ENCODE data around the gene HAUS7.

HAUS7 gene

GRCh38 chrX:153433161-153433680 lies 37.2 kb downstream of the HAUS7 start:
- DNase-seq (ENCODE audit: low read depth) = no peak
- no peak overlapping the region for H3K4me3 ChIP-seq (ENCODE audit: control insufficient read depth, low read depth, low read length)
- TF ChIP-seq, protein P1, sequence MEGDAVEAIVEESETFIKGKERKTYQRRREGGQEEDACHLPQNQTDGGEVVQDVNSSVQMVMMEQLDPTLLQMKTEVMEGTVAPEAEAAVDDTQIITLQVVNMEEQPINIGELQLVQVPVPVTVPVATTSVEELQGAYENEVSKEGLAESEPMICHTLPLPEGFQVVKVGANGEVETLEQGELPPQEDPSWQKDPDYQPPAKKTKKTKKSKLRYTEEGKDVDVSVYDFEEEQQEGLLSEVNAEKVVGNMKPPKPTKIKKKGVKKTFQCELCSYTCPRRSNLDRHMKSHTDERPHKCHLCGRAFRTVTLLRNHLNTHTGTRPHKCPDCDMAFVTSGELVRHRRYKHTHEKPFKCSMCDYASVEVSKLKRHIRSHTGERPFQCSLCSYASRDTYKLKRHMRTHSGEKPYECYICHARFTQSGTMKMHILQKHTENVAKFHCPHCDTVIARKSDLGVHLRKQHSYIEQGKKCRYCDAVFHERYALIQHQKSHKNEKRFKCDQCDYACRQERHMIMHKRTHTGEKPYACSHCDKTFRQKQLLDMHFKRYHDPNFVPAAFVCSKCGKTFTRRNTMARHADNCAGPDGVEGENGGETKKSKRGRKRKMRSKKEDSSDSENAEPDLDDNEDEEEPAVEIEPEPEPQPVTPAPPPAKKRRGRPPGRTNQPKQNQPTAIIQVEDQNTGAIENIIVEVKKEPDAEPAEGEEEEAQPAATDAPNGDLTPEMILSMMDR (conservative IDR thresholded peaks at IDR 0.05; ENCODE audit: control insufficient read depth, insufficient read depth, low read depth, low read length) = no peak

- no peak for DNase-seq (ENCODE audit: low read depth)
- TF ChIP-seq, protein P1 (conservative IDR thresholded peaks at IDR 0.05; ENCODE audit: control insufficient read depth, insufficient read depth, low read depth, low read length) = no peak
Measured at GRCh38 chrX:153430796-153431195, 39.6 kb downstream of the HAUS7 start.

GRCh38 chrX:153426204-153426603 lies 44.2 kb downstream of the HAUS7 start:
- no peak for DNase-seq (ENCODE audit: low read depth)
- TF ChIP-seq, protein P1 (conservative IDR thresholded peaks at IDR 0.05; ENCODE audit: control insufficient read depth, insufficient read depth, low read depth, low read length) = no peak
- H3K4me3 ChIP-seq (ENCODE audit: control insufficient read depth, low read depth, low read length) = no peak overlapping the region

More at GRCh38 chrX:153430796-153431195, 39.6 kb downstream of the HAUS7 start:
- H3K4me3 ChIP-seq (ENCODE audit: control insufficient read depth, low read depth, low read length) = no peak overlapping the region

DNA sequence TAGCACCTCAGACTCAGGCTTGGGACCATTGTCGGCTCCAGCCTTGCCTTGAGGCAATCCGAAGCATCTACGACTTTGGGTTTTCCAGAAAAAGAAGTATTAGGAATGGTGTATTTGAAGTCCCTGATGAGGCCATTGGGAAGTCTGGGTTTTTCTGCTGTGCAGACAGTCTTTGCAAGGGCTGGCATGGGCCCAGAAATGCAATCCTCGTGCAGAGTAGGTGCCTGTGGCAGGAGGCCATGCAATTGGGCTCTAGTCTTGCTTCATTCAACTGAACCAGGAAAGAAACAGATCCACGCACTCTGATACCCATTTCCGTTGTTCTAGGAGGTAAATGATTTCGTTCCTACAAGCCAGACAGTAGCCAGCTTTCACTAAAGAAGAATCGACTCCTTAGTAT lies 46.7 kb downstream of the HAUS7 start:
- TF ChIP-seq, protein P1 (conservative IDR thresholded peaks at IDR 0.05; ENCODE audit: control insufficient read depth, insufficient read depth, low read depth, low read length) = no peak

DNA sequence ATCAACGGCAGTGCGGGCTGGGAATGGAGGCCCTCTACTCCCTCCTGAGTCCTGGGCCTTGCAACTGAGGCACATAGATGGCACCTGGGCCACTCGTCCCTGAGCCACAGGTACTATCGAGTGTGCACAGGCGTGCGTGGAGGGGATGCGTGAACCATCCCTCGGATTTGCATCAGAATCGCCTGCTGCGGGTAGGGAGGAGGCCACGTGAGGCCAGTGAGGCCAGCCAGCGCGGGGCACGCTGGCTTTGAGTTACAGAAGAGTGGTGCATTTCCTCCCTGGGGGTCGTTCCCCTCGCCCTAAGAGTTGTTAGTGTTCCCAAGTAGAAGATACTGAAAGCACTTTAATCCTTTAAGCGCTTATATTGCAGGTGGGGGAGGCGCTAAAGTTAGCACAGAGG lies 48.5 kb downstream of the HAUS7 start:
- TF ChIP-seq, protein P1 (conservative IDR thresholded peaks at IDR 0.05; ENCODE audit: control insufficient read depth, insufficient read depth, low read depth, low read length) = no peak
- H3K4me3 ChIP-seq (ENCODE audit: control insufficient read depth, low read depth, low read length) = no peak overlapping the region
- no peak for DNase-seq (ENCODE audit: low read depth)

More for the DNA sequence above, 46.7 kb downstream of the HAUS7 start:
- no peak overlapping the region for H3K4me3 ChIP-seq (ENCODE audit: control insufficient read depth, low read depth, low read length)
- no peak for DNase-seq (ENCODE audit: low read depth)

DNA sequence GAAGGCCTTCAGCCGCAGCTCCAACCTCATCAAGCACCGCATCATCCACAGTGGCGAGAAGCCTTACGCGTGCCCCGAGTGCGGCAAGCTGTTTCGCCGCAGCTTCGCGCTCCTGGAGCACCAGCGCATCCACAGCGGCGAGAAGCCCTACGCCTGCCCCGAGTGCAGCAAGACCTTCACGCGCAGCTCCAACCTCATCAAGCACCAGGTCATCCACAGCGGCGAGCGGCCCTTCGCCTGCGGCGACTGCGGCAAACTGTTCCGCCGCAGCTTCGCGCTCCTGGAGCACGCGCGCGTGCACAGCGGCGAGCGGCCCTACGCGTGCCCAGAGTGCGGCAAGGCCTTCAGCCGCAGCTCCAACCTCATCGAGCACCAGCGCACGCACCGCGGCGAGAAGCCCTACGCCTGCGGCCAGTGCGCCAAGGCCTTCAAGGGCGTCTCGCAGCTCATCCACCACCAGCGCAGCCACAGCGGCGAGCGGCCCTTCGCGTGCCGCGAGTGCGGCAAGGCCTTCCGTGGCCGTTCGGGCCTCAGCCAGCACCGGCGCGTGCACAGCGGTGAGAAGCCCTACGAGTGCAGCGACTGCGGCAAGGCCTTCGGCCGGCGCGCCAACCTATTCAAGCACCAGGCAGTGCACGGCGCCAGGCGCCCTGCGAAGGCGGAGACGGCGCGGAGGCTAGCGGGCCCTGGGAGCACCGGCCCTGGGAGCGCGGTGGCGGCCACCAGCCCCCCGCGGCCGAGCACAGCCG lies 49.4 kb downstream of the HAUS7 start:
- no peak overlapping the region for H3K4me3 ChIP-seq (ENCODE audit: control insufficient read depth, low read depth, low read length)
- TF ChIP-seq, protein P1 (conservative IDR thresholded peaks at IDR 0.05; ENCODE audit: control insufficient read depth, insufficient read depth, low read depth, low read length) = no peak
- DNase-seq (ENCODE audit: low read depth) = no peak
